Activated naive CD8-positive, alpha-beta T cell treated with anti-CD3 and anti-CD28 coated beads, Interleukin-2, amount 10 ng/mL, durations not matched to agents 7 days and 5 days (primary cell): ENCODE measurements around the gene TSTD1. TPM values are rescaled to one million over a fixed set of nuclear protein-coding genes. Genes with fewer than 3 reads are reported as not detected.
A peak's percentile ranks its signal among the peaks of the same experiment; 100 is the strongest.
"Not testable (repeated sequence)": the region's sequence is repeated elsewhere in the genome, so short reads cannot be mapped to it uniquely, and the experiment has no call there.

Experiments used
- ATAC-seq: fragments of 150-1000 bp; cut with Tn5 transposase; one replicate; pipeline ENCODE4 v1.10.0; 2021; ENCODE audit warnings: low read depth, moderate library complexity
- POLR2A ChIA-PET: fragments of 350-600 bp; sonication (Branson Sonifier 250); formaldehyde crosslinking; loops from one replicate; lab custom pipeline; 2021; ENCODE audit warnings: antibody characterized with exemption; lab: Charles Lee
- DNase-seq: peaks from one replicate; pipeline ENCODE4 v3.0.0; 2021
- H3K27ac Mint-ChIP-seq: one replicate; pipeline ENCODE4 v1.8.0; 2022; ENCODE audit warnings: mild to moderate bottlenecking, mixed read lengths
- H3K27me3 Mint-ChIP-seq: one replicate; pipeline ENCODE4 v1.8.0; 2022; ENCODE audit warnings: mild to moderate bottlenecking, moderate library complexity, mixed read lengths
- H3K36me3 Mint-ChIP-seq: one replicate; pipeline ENCODE4 v1.8.0; 2021; ENCODE audit warnings: mild to moderate bottlenecking, mixed read lengths
- H3K4me1 Mint-ChIP-seq: one replicate; pipeline ENCODE4 v1.8.0; 2021; ENCODE audit warnings: mixed read lengths
- H3K4me3 Mint-ChIP-seq: one replicate; pipeline ENCODE4 v1.8.0; 2022; ENCODE audit warnings: mild to moderate bottlenecking, moderate library complexity, mixed read lengths
- H3K9me3 Mint-ChIP-seq: one replicate; pipeline ENCODE4 v1.8.0; 2021; ENCODE audit warnings: mixed read lengths
- total RNA-seq, 2 experiments: library from RNA; stranded (reverse); gene quantifications; one replicate each; pipeline ENCODE4 v1.2.3, GENCODE V29; 2021

The TSTD1 gene
- total RNA-seq, 2 experiments from 2014 or later = 81.7 to 84.9 TPM

DNA sequence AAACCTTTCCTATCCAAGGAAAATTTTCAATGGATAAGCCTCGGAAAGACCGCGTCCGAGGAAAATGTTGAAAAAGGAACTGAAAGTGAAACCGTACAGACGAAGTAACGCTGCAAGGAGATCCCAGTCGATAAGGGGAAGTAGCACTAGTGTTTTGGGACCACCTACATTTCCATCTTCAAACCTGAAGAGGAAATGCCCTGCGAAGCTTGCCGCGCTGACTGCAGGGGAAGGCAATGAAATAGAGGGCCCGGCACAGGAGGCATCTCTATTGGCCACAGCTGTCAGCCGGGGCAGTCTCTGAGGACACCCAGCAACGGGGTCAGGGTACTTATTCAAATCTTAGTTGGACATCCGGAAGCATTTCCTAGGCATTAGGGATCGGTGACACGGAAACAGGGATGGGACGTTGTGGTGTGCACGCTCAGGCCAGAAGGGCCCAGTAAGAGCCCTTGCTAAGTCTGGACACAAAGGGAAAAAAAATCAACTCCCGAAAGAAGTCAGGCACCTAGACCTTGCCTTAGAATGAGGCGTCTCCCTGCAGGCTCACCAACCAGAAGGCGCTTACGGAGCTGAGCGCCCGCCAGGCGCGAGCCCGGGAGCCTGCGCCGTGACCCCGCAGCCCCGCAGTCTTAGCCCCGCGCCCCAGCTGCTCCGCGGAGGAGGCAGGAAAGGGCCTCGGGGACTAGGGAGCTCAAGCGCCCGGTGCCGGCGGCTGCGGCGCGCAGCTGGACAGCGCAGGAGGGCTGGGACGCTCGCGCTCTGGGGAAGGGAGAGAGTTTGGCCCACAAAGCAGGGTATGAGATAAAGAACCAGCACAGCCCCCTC lies 6.4 kb upstream of the TSTD1 start:
- DNase-seq (peak; percentile 76), ATAC-seq (peak; percentile 65)
- H3K4me3 Mint-ChIP-seq = peak overlapping the region; percentile 93
- H3K36me3 Mint-ChIP-seq = peaks cover 31% of the 10 kb centered on the region
- H3K27ac Mint-ChIP-seq = peak overlapping the region; percentile 99
- H3K4me1 Mint-ChIP-seq = peaks cover 36% of the 10 kb centered on the region
- H3K27me3 Mint-ChIP-seq = no peaks in the 10 kb centered on the region
- no peaks in the 10 kb centered on the region for H3K9me3 Mint-ChIP-seq
- POLR2A ChIA-PET = interaction anchor here (0.6 to 5.1 kb wide), 23 partner anchors 10 to 334 kb away, joined by 3 to 159 read pairs (median 5); partner anchors contain the start of genes ARHGAP30, B4GALT3, CD48 and DEDD

DNA sequence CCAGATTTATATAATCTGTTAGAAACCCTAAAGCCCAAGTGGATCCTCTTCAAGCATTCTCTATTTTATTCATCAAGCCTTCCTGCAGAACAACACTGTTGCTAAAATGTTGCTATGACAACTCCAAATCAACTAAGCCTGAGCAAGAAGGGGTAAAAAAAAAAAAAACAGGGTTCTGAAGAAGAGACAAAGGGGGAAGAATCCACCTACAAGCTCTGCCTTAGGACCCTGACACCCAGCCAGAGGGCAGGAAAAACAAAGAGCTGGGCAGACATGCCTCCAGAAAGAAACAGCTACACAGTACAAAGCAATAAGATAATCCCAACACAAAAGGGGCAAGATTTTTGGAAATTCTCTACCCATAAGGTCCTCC lies 5.8 kb upstream of the TSTD1 start:
- POLR2A ChIA-PET = interaction anchor here (0.6 to 5.1 kb wide), 15 partner anchors 11 to 331 kb away, joined by 3 to 159 read pairs (median 7); partner anchors contain the start of genes ARHGAP30, B4GALT3, DEDD and F11R
- H3K4me1 Mint-ChIP-seq = peaks cover 39% of the 10 kb centered on the region
- peaks cover 30% of the 10 kb centered on the region for H3K36me3 Mint-ChIP-seq
- H3K9me3 Mint-ChIP-seq = no peaks in the 10 kb centered on the region
- H3K27me3 Mint-ChIP-seq = no peaks in the 10 kb centered on the region
- ATAC-seq (no peak), DNase-seq (no peak)
- peak overlapping the region; percentile 93 for H3K4me3 Mint-ChIP-seq
- peak overlapping the region; percentile 99 for H3K27ac Mint-ChIP-seq

GRCh38 chr1:161039546-161039945 lies 782 bp upstream of the TSTD1 start:
- POLR2A ChIA-PET = interaction anchor here (0.7 to 3.6 kb wide), 7 partner anchors 18 to 393 kb away, joined by 5 to 35 read pairs (median 9); partner anchors contain the start of genes ARHGAP30, F11R, NIT1 and PFDN2
- Mint-ChIP-seq H3K4me3 (peak overlapping the region; percentile 73), H3K4me1 (peaks cover 36% of the 10 kb centered on the region), H3K9me3 (no peaks in the 10 kb centered on the region), H3K27ac (peak overlapping the region; percentile 80), H3K36me3 (peaks cover 26% of the 10 kb centered on the region), H3K27me3 (no peaks in the 10 kb centered on the region)
- DNase-seq (peak; percentile 35), ATAC-seq (no peak)

- Mint-ChIP-seq H3K36me3 (peaks cover 26% of the 10 kb centered on the region), H3K4me3 (peak overlapping the region; percentile 93), H3K27ac (peak overlapping the region; percentile 90), H3K27me3 (no peaks in the 10 kb centered on the region), H3K9me3 (no peaks in the 10 kb centered on the region), H3K4me1 (peaks cover 34% of the 10 kb centered on the region)
- DNase-seq (no peak), ATAC-seq (no peak)
- POLR2A ChIA-PET = interaction anchor here (0.6 to 3.6 kb wide), 13 partner anchors 8 to 393 kb away, joined by 3 to 35 read pairs (median 6); partner anchors contain the start of genes ARHGAP30, DEDD, F11R and NIT1
Measured at GRCh38 chr1:161039154-161039545, 386 bp upstream of the TSTD1 start.

DNA sequence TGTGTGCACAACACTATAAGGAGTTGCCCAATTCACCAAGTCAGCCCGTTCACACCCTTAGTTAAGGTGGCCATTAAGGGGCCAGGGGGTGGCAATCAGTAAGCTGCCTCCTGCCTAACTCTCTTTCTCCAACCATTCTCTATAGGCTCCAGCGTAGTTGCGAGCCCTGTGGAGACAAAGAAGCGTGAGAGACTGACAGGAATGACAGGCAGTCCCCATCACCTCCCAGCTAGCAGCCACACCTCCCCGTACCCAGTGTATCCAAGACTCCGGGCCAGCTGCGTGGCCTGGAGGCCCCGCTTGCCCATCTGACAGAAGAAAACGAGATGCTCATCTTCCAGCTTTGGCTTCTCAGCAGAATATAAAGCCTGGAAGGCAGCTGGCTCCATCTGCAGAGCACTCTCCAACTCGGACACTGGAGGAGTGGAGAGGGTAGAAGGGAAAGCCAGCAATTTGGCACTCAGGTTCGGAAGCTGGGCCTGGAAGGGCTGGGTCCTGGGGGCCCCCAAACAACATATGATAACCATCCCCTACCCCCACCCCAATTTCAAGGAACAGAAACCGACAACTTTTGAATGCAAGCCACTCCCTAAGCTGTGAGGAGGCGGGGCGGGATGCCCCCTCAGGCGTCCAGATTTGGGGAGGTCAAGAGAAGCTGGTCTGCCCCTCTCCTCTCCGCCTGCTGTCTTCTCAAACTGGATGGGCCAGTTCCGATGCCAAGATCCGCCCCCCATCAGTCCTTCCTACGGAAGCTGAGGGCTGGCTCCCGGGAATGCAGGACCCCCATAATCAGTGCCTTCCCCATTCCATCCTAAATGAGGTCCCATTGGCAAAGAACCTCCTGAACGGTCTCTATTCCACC lies 872 bp downstream of the TSTD1 start:
- no peak for DNase-seq
- peak overlapping the region; percentile 90 for H3K27ac Mint-ChIP-seq
- peaks cover 32% of the 10 kb centered on the region for H3K4me1 Mint-ChIP-seq
- H3K4me3 Mint-ChIP-seq = peak overlapping the region; percentile 93
- no peak for ATAC-seq
- H3K9me3 Mint-ChIP-seq = no peaks in the 10 kb centered on the region
- H3K27me3 Mint-ChIP-seq = no peaks in the 10 kb centered on the region
- POLR2A ChIA-PET = interaction anchor here (0.6 to 3.6 kb wide), 11 partner anchors 9 to 330 kb away, joined by 3 to 35 read pairs (median 5); partner anchors contain the start of genes ARHGAP30, F11R, NIT1 and PFDN2
- peaks cover 25% of the 10 kb centered on the region for H3K36me3 Mint-ChIP-seq

DNA sequence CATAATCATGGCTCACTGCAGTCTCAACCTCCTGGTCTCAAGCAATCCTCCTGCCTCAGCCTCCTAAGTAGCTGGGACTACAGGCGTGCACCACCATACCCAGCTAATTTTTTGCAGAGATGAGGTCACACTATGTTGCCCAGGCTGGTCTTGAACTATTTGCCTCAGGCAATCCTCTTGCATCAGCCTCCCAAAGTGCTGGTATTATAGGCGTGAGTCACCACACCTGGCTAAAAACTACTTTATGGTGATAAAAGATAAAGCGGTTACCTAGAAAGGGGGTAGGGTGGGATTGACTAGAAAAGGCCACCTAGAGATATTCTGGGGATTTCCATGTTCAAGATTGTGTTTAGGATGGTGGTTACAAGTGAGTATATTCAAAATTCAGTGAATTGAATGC lies 5.0 kb downstream of the TSTD1 start:
- ATAC-seq (no peak), DNase-seq (no peak)
- POLR2A ChIA-PET = interaction anchor here (0.5 to 1.6 kb wide), 4 partner anchors 12 to 74 kb away, joined by 3 to 7 read pairs (median 3); partner anchors contain the start of gene USF1
- Mint-ChIP-seq H3K27ac (no peak overlapping the region), H3K4me1 (peaks cover 20% of the 10 kb centered on the region), H3K9me3 (no peaks in the 10 kb centered on the region), H3K27me3 (no peaks in the 10 kb centered on the region), H3K4me3 (no peak overlapping the region), H3K36me3 (peaks cover 7% of the 10 kb centered on the region)

DNA sequence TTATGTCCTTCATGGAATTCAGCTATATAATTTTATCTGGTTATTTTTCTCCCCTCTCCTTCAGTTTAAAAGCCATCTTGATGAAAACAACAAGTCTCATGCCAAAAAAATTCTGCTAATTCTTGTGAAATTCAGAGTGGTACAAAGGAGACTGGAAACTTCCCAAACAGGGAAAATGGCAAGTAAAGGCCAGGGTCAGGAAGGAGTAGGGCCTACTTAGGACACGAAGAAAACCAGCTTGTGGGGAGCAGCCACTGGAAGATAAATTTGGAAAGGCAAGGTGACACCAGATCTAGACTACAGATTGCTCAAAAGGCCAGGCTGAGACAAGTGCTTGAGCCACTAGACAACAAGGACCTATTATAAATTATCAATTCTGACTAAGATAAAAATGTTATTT lies 6.4 kb downstream of the TSTD1 start:
- peaks cover 14% of the 10 kb centered on the region for H3K4me1 Mint-ChIP-seq
- no peaks in the 10 kb centered on the region for H3K9me3 Mint-ChIP-seq
- DNase-seq = no peak
- H3K27ac Mint-ChIP-seq = no peak overlapping the region
- no peak overlapping the region for H3K4me3 Mint-ChIP-seq
- no peaks in the 10 kb centered on the region for H3K27me3 Mint-ChIP-seq
- ATAC-seq = no peak
- peaks cover 10% of the 10 kb centered on the region for H3K36me3 Mint-ChIP-seq
- POLR2A ChIA-PET = interaction anchor here (1.5 to 1.6 kb wide), 2 partner anchors 13 to 19 kb away, joined by 3 to 7 read pairs; partner anchors contain the start of gene USF1

- Mint-ChIP-seq H3K27ac (no peak overlapping the region), H3K36me3 (peaks cover 7% of the 10 kb centered on the region), H3K27me3 (no peaks in the 10 kb centered on the region), H3K4me1 (peaks cover 9% of the 10 kb centered on the region), H3K4me3 (no peak overlapping the region), H3K9me3 (no peaks in the 10 kb centered on the region)
- POLR2A ChIA-PET = no interaction called here
- ATAC-seq (no peak), DNase-seq (no peak)
Measured at GRCh38 chr1:161031874-161032273, 6.9 kb downstream of the TSTD1 start.

DNA sequence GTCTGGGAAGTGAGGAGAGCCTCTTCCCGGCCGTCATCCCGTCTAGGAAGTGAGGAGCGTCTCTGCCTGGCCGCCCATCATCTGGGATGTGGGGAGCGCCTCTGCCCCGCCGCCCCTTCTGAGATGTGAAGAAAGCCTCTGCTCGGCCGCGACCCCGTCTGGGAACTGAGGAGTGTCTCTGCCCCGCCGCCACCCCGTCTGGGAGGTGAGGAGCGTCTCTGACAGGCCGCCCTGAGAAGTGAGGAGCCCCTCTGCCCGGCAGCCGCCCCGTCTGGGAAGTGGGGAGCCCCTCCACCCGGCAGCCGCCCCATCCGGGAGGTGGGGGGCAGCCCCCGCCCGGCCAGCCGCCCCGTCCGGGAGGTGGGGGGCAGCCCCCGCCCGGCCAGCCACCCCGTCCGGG lies 9.3 kb downstream of the TSTD1 start:
- H3K9me3 Mint-ChIP-seq, DNase-seq, POLR2A ChIA-PET, H3K4me1 Mint-ChIP-seq, H3K36me3 Mint-ChIP-seq, H3K27ac Mint-ChIP-seq, H3K27me3 Mint-ChIP-seq, ATAC-seq, H3K4me3 Mint-ChIP-seq: not testable (repeated sequence)

- POLR2A ChIA-PET = interaction anchor here (0.6 kb wide), 1 partner anchor 10 kb away, joined by 3 read pairs; no protein-coding TSS in a partner anchor
- H3K27me3 Mint-ChIP-seq, H3K27ac Mint-ChIP-seq, H3K36me3 Mint-ChIP-seq, H3K4me1 Mint-ChIP-seq, H3K4me3 Mint-ChIP-seq, DNase-seq, ATAC-seq, H3K9me3 Mint-ChIP-seq: not testable (repeated sequence)
Measured at GRCh38 chr1:161026954-161027353, 11.8 kb downstream of the TSTD1 start.

GRCh38 chr1:161022432-161022831 lies 16.3 kb downstream of the TSTD1 start:
- H3K4me3 Mint-ChIP-seq, ATAC-seq, H3K27ac Mint-ChIP-seq, DNase-seq, H3K27me3 Mint-ChIP-seq, H3K36me3 Mint-ChIP-seq, H3K9me3 Mint-ChIP-seq: not testable (repeated sequence)
- peaks cover 27% of the 10 kb centered on the region for H3K4me1 Mint-ChIP-seq
- POLR2A ChIA-PET = interaction anchor here (1.1 to 2.6 kb wide), 2 partner anchors 11 to 15 kb away, joined by 3 to 31 read pairs; partner anchors contain the start of gene TSTD1

GRCh38 chr1:161021970-161022353 lies 16.8 kb downstream of the TSTD1 start:
- POLR2A ChIA-PET = interaction anchor here (1.1 to 2.6 kb wide), 5 partner anchors 11 to 24 kb away, joined by 3 to 32 read pairs (median 4); partner anchors contain the start of genes TSTD1 and USF1
- Mint-ChIP-seq H3K27ac (peak overlapping the region; percentile 79), H3K9me3 (no peaks in the 10 kb centered on the region), H3K27me3 (no peaks in the 10 kb centered on the region), H3K4me1 (peaks cover 27% of the 10 kb centered on the region), H3K36me3 (peaks cover 7% of the 10 kb centered on the region), H3K4me3 (peak overlapping the region; percentile 97)
- ATAC-seq = no peak
- DNase-seq = no peak
